ENCODE results near the gene ITPKC. TPM values are rescaled to one million over a fixed set of nuclear protein-coding genes. Genes with fewer than 3 reads are reported as not detected.

The ITPKC gene
- total RNA-seq, 2 donors from 2014 or later, result 15.2 to 15.6 TPM

DNA sequence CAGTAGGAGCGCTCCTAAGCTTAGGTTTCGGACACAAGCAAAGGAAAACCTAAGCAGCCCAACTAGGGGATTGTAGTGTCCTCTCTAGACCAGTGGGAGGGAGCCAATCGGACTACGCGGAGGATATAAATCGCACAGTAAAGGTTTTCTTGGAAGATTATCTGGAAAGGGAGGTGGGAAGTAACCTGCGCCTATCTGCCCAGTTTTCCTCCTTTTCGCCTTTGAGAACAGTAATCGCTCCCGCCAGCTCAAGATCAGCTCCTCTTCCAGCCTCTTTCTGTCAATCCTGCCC, 60.7 kb downstream of the ITPKC start:
- TF ChIP-seq, protein P1, sequence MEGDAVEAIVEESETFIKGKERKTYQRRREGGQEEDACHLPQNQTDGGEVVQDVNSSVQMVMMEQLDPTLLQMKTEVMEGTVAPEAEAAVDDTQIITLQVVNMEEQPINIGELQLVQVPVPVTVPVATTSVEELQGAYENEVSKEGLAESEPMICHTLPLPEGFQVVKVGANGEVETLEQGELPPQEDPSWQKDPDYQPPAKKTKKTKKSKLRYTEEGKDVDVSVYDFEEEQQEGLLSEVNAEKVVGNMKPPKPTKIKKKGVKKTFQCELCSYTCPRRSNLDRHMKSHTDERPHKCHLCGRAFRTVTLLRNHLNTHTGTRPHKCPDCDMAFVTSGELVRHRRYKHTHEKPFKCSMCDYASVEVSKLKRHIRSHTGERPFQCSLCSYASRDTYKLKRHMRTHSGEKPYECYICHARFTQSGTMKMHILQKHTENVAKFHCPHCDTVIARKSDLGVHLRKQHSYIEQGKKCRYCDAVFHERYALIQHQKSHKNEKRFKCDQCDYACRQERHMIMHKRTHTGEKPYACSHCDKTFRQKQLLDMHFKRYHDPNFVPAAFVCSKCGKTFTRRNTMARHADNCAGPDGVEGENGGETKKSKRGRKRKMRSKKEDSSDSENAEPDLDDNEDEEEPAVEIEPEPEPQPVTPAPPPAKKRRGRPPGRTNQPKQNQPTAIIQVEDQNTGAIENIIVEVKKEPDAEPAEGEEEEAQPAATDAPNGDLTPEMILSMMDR (IDR thresholded peaks at IDR 0.05), result no peak
- DNase-seq (ENCODE audit: low spot score), result no peak
- Histone ChIP-seq H3K27me3 (no peaks in the 10 kb centered on the region), H3K9me3 (no peaks in the 10 kb centered on the region), H3K4me3 (peak overlapping the region; percentile 50 to 81), H3K36me3 (no peaks in the 10 kb centered on the region), H3K4me1 (peaks cover 0 to 15% of the 10 kb centered on the region in 2 donors), H3K27ac (peak overlapping the region; percentile 94 to 95)

DNA sequence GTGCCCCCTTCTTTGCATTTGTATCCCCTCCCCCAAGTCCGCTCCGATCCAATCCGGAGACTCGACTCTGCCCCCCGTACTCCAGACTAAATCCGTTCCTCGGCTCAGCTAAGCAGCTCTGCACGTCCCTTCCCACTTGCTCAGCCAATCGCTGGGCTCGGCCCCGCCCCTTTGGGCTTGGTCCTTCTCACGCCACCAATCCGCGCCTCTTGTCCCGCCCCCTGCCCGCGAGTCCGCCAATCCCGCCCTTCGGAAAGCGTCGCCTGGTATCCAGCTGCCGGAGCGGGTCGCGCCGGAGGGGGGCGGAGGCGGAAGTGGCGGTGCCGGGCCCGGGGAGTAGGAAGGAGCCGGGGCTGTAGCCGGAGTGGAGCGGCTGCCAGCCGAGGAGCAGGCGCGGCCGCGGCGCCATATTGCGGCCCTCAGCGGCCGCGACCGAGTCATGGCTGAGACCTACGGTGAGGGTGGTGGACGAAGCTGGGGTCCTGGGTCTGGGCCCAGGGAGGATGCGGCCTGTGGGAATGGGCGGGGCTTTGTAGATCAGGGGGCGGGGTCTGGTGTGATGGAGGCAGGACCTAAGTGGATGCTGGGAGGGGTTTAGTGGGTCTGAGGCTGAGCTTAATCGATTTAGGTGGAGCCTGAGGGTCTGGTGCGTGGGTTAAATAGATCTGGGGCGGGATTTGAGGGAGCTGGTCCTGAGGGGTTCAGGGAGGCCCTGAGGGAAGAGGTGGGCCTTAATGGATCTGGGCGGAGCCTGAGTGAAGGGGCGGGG, 61.2 kb downstream of the ITPKC start, which contains the start of gene RAB4B:
TSS of gene RAB4B (plus strand) at position 311 of the 769 bp plus-strand sequence. CDS start at position 440, 129 bp downstream.
- peak; percentile 100 for DNase-seq (ENCODE audit: low spot score)
- Histone ChIP-seq H3K27me3 (no peaks in the 10 kb centered on the region), H3K4me1 (peaks cover 0 to 15% of the 10 kb centered on the region in 2 donors), H3K9me3 (no peaks in the 10 kb centered on the region), H3K27ac (peak within 1 kb of the TSS; percentile 94 to 95), H3K36me3 (no peaks in the 10 kb centered on the region), H3K4me3 (peak within 1 kb of the TSS; percentile 74 to 81)
- TF ChIP-seq, protein P1 (IDR thresholded peaks at IDR 0.05), result no peak

DNA sequence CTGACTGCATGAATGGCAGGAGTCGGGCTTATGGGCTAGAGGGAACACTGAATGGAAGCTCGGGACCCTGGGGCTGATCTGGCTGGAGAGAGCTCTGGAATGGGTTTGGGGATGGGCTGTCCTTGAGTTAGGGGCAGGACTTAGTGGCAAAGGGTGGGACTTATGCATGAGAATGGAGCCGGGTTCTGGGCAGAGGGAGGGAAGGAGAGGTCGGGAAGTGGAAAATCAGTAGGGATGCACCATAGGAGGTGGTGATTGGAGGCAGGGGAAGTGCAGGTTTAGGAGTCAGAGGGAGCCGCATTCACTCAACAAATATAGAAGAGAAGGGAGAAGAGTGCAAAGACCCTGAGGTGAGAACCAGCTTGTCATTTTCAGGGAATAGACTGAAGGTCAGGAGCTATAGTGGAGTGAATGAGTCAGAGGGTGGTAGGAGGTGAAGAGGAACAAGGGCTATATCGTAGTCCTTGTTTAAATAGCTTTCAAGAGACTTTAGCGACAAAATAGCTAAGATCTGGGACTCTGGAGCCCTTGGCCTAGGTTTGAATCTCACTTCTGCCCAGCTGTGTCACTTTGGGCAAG, 61.9 kb downstream of the ITPKC start:
- Histone ChIP-seq H3K4me1 (peaks cover 0 to 15% of the 10 kb centered on the region in 2 donors), H3K27me3 (no peaks in the 10 kb centered on the region), H3K36me3 (no peaks in the 10 kb centered on the region), H3K9me3 (no peaks in the 10 kb centered on the region), H3K27ac (peak overlapping the region; percentile 94 to 95), H3K4me3 (peak overlapping the region; percentile 74 to 81)
- DNase-seq (ENCODE audit: low spot score), result no peak
- TF ChIP-seq, protein P1 (IDR thresholded peaks at IDR 0.05), result no peak

DNA sequence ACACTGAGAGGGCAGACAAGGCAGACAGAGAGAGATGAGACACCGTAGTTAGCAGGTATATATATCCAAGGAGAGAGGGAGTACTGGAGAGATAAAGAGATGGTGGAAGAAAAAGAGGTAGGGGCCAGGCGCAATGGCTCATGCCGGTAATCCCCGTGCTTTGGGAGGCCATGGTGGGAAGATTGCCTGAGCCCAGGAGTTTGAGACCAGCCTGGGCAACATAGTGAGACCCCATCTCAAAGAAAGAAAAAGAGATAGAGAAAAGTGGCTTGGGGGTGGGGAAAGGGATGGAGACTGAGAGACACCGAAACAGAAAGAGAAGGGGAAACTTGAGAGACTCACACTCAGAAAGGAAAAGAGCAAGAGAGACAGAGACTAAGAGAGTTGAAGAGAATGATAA, 63.7 kb downstream of the ITPKC start:
- Histone ChIP-seq H3K36me3 (no peaks in the 10 kb centered on the region), H3K4me3 (no peak overlapping the region), H3K27ac (no peak overlapping the region), H3K4me1 (peaks cover 0 to 15% of the 10 kb centered on the region in 2 donors), H3K27me3 (no peaks in the 10 kb centered on the region), H3K9me3 (no peaks in the 10 kb centered on the region)
- DNase-seq (ENCODE audit: low spot score), result no peak
- TF ChIP-seq, protein P1 (IDR thresholded peaks at IDR 0.05), result no peak

DNA sequence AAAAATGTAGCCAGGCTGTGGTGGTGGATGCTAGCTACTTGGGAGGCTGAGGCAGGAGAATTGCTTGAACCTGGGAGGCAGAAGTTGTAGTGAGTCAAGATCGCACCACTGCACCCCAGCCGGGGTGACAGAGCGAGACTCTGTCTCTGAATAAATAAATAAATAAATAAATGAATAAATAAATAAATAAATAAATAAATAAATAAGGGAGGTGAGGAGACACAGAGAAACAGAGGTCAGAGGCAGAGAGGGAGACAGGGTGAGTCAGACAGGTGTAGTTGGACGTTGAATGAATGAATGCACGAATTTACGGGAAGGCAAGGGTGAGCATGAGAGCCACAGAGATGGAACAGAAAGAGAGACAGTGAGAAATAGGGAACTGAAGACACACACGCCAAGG, 64.2 kb downstream of the ITPKC start:
- DNase-seq (ENCODE audit: low spot score), result no peak
- H3K36me3 ChIP-seq, result no peaks in the 10 kb centered on the region
- TF ChIP-seq, protein P1 (IDR thresholded peaks at IDR 0.05), result no peak
- H3K27ac ChIP-seq, result no peak overlapping the region
- H3K4me1 ChIP-seq, result peaks cover 0 to 15% of the 10 kb centered on the region in 2 donors
- H3K27me3 ChIP-seq, result no peaks in the 10 kb centered on the region
- no peaks in the 10 kb centered on the region for H3K9me3 ChIP-seq
- H3K4me3 ChIP-seq, result no peak overlapping the region

Data from right atrium auricular region (tissue), 2 donors.